Kidney tubule cell (primary cell): ENCODE measurements around the gene PERM1.
"Not testable (repeated sequence)": the region's sequence is repeated elsewhere in the genome, so short reads cannot be mapped to it uniquely, and the experiment has no call there.

Source experiments
- DNase-seq: peaks from one replicate; pipeline ENCODE4 v3.0.0-alpha.2; 2018; ENCODE audit warnings: low spot score

PERM1 gene

DNA sequence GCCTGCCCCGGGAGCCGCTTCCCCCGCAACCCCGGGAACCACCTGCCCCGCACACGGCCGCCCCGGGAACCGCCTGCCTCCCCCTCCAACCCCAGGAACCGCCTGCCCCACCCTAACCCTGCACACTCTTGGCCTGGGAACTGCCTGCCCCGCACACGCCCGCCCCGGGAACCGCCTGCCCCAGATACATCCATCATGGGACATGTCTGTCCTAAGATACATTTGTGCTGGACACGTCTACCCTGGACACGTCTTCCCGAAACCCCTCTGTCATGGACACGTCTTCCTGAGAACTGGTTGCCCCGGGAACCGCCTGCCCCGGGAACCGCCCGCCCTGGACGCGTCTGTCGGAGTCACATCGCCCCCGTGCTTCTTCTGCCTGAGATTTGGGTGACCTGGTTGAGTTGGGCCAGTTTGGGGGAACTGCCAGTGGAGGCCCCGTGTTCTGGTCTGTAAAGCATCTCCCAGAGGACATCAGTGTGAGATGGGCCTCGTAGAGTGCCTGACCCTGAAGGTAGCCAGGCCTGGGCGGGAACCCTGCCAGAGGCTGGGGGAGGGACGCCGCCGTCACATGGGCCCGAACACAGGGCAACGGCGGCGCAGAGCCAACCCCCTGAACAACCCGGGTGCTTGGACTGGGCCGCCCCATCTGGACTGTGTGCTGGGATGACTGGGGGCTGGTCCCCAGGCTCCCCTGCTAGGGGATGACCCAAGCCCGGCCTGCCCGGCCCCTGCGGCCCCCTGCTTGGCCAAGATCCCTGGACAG is 3.6 kb downstream of the PERM1 start:
- DNase-seq: no peak

GRCh38 chr1:976791-977190 is 5.1 kb downstream of the PERM1 start:
- not testable (repeated sequence) for DNase-seq

GRCh38 chr1:975896-976683 is 5.8 kb downstream of the PERM1 start:
- peak; percentile 79 for DNase-seq

- DNase-seq: no peak
Measured at GRCh38 chr1:975365-975764, 6.5 kb downstream of the PERM1 start.

GRCh38 chr1:974687-975328 is 7.1 kb downstream of the PERM1 start:
- no peak for DNase-seq

GRCh38 chr1:974293-974640 is 7.6 kb downstream of the PERM1 start:
- DNase-seq: no peak

DNA sequence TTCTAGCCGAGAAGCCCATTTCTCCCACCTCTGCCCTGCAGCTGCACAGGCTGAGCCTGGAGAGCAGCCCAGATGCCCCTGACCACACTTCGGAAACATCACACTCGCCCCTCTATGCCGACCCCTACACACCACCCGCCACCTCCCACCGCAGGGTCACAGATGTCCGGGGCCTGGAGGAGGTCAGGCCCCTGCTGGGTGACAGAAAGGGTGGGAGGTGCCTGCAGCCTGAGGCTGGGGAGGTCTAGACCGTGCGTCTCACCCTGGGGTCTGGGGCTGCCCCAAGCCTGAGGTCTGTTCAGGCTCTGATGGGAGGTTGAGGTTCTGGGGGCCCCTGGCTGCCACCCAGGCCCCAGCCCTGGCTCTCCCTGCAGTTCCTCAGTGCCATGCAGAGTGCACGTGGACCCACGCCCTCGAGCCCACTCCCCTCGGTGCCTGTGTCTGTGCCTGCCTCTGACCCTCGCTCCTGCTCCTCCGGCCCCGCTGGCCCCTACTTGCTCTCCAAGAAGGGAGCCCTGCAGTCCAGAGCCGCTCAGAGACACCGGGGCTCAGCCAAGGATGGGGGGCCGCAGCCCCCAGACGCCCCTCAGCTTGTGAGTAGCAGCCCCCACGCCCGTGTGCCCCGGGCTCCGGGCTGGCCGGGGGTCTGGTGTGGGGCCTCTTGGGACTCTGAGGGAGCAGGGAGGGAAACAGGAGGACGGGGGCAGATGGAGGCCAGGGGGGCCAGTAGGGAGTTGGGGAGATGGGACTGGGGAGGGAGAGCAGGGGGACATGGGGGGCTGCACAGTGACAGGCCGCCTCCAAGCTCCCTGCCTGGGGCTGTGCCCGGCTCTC is 8.2 kb downstream of the PERM1 start:
- DNase-seq: no peak

DNA sequence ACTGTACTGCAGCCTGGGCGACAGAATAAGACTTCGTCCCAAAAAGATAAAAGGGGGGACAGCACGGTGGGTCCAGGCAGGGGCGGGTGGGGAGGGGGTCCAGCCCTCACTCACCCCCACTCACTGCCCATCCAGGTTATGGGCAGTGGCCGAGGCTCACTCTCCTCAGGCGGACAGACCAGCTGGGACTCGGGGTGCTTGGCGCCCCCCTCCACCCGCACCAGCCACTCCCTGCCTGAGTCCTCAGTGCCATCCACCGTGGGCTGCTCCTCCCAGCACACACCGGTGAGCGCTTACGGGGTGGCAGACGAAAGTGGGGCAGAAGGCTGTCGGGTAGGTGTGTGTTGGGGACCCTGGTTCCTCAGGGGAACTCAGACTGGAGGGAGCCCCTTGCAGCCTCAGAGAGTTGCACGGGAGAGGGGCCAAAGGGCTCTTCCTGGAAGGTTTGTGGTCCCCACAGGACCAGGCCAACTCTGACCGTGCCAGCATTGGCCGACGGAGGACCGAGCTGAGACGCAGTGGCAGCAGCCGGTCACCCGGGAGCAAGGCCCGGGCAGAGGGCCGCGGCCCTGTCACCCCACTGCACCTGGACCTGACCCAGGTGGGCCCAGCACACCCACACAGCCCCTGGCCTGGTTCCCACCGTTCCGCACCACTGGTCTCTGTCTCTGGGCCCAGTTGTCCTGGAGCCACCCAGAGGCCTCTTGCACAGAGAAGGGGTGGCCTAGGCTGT is 9.0 kb downstream of the PERM1 start:
- DNase-seq: no peak

- no peak for DNase-seq
Measured at GRCh38 chr1:971751-972506, 10.0 kb downstream of the PERM1 start.

GRCh38 chr1:970973-971730 is 10.7 kb downstream of the PERM1 start:
- DNase-seq: no peak

DNA sequence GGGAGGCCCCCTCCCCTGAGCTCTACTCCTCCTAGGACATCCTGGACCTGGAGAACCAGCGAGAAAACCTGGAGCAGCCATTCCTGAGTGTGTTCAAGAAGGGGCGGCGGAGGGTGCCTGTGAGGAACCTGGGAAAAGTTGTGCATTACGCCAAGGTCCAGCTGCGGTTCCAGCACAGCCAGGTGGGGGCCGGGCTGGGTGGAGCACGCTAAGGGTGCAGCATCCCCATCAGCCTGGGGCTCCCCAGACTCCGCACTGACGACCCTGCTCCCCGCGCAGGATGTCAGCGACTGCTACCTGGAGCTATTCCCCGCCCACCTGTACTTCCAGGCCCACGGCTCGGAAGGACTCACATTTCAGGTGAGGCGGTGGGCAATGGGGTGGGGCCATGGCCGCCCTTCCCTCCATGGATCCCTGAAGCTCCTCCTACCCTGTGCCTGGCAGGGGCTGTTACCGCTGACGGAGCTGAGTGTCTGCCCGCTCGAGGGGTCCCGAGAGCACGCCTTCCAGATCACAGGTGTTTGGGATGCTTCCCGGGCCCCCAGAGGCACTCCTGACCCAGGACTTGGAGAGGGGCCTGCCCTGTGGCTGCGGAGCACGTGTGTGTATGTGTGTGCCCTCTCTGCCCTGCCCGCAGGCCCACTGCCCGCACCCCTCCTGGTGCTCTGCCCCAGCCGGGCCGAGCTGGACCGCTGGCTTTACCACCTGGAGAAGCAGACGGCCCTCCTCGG is 11.5 kb downstream of the PERM1 start:
- DNase-seq: no peak

DNA sequence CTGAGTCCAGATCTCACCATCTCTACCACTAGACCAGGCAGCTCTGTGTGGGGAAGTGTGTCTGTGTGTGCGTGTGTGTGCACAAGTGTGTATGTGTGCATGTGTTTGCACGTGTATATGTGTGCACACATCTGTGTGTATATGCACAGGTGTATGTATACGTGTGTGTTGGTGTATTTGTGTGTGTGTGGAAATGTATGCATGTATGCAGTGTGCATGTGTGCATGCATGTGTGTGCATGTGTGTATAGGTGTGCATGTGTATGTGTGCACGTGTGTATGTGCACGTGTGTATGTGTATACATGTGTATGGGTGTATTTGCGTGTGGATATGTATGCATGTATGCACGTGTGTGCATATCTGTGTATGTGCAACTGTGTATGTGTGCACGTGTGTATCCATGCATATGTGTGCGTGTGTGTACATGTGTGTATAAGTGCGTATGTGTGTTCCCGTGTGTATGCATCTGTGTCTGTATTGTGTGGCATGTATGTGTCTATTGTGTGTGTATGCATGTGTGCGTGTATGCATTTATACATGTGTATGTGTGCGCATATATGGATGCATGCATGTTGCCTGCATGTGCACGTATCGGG is 12.5 kb downstream of the PERM1 start:
- DNase-seq: no peak

GRCh38 chr1:967466-968343 is 14.2 kb downstream of the PERM1 start:
- DNase-seq: peak; percentile 50

- peak; percentile 88 for DNase-seq
Measured at GRCh38 chr1:966704-967300, 15.1 kb downstream of the PERM1 start.

DNA sequence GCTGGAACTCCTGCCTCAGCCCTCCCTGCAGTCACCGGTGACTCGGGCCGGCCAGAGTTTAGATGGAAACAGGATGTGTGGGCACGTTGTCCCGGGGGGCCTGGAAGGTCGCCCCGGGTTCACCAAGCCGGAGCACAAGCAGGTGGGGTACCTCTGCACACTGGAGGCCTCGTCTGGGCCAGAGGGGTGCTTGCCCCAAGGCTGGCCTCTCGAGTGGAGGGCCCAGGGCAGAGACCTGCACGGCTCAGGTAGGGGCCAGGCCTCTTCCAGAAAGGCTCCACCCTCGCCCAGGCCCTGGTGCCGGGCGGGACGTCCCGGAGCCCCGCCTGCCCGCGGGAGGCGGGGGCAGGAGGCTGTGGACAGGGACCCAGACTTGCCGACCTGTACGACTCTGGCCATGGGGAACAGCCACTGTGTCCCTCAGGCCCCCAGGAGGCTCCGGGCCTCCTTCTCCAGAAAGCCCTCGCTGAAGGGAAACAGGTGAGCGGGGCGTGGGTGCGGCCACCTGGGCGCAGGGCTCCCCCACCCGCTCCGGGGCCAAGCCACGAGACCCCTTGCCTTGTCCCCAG is 15.7 kb downstream of the PERM1 start, which contains the start of gene PLEKHN1:
Gene PLEKHN1 (plus strand): TSS at position 348 of the 569 bp plus-strand sequence. CDS start 50 bp downstream, at position 398.
- DNase-seq: peak; percentile 89

DNA sequence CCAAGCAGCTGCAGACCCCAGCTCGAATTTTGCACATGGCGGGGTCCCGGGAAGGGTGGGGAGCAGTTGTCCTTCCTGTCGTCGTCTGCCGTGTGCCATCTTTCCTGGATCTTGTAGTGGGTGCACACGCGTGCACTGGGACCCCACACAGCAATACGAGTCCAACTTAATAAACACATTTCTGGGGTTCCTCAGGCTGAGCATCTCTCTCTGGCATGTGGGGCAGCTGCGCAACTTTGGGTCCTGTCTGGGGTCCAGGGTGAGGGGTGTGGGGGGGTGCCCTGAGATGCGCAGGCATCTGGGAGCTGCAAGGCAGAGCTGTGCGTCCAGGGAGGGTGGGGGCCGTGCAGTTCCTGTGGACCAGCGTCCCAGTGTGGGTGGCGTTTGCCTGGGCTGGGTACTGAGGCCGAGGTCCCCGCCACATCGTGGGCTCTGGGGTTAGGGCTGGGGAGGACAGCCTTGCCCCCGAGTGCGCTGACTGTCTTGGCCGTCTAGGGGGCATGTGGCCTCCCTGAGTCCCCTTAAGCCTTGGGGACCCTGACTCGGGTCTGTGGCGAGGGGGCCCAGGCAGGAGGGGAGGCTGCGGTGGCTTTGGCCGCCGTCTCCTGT is 16.3 kb downstream of the PERM1 start:
- no peak for DNase-seq
